HEK293 (cell line): ENCODE measurements around the gene NEK9.

Experiments
- MEIS1 ChIP-seq: sonication (generic); formaldehyde crosslinking; IDR thresholded peaks from 2 replicates; pipeline ENCODE4 v1.8.1; 2022; ENCODE audit warnings: missing genetic modification reagents, mild to moderate bottlenecking, borderline replicate concordance
- REPIN1 ChIP-seq: fragments of 450-650 bp; formaldehyde crosslinking; IDR thresholded peaks from 2 replicates; pipeline ENCODE4 v1.5.1; 2017; ENCODE audit warnings: missing biosample characterization, missing genetic modification characterization, low read depth
- ZBTB21 ChIP-seq: fragments of 450-650 bp; formaldehyde crosslinking; IDR thresholded peaks from 2 replicates; pipeline ENCODE4 v1.5.1; 2017; ENCODE audit warnings: missing biosample characterization, missing genetic modification characterization
- ZNF239 ChIP-seq: fragments of 450-650 bp; formaldehyde crosslinking; IDR thresholded peaks from 2 replicates; pipeline ENCODE4 v1.5.1; 2016; ENCODE audit warnings: missing biosample characterization, missing genetic modification characterization
- TF ChIP-seq, protein P1 (sequence below): fragments of 450-650 bp; formaldehyde crosslinking; IDR thresholded peaks from 2 replicates; pipeline ENCODE4 v1.5.1; 2016; ENCODE audit warnings: missing biosample characterization, missing genetic modification characterization
- TF ChIP-seq, protein P2 (sequence below): IDR thresholded peaks from 2 replicates; pipeline ENCODE4 v1.6.1; 2011; ENCODE audit warnings: mild to moderate bottlenecking, low read depth, low read length, borderline replicate concordance
- TF ChIP-seq, protein P3 (sequence below): fragments of 450-650 bp; formaldehyde crosslinking; optimal IDR thresholded peaks from 2 replicates; pipeline ENCODE3; 2016; ENCODE audit warnings: missing biosample characterization, mild to moderate bottlenecking, missing genetic modification characterization

DNA sequence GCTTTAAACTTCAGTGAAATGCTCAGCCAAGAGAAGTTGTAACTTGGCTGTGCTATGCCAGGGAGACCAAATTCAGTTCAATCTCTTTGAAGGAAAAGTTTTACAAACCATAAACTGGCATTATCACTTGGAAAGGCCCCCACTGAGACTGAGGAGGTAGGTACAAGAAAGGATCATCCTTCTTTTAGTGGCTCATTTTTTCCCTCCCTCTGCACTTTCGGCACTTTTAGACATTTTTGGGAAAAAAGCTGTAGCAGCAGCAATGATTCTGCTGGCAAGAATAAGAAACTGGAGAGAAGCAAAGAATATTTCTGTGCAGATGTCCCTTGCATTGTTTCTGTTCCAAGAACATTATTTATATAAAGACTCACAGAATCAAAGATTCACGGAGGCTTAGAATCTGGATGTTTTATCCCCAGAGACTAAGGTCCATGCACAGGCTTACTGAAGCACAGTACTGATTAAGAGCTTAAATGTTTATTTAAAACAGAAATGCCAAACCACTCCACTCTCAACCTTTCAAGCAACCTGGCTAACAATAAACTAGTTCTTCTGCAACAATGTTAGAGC lies 45.1 kb downstream of the NEK9 start:
- TF ChIP-seq, protein P1, sequence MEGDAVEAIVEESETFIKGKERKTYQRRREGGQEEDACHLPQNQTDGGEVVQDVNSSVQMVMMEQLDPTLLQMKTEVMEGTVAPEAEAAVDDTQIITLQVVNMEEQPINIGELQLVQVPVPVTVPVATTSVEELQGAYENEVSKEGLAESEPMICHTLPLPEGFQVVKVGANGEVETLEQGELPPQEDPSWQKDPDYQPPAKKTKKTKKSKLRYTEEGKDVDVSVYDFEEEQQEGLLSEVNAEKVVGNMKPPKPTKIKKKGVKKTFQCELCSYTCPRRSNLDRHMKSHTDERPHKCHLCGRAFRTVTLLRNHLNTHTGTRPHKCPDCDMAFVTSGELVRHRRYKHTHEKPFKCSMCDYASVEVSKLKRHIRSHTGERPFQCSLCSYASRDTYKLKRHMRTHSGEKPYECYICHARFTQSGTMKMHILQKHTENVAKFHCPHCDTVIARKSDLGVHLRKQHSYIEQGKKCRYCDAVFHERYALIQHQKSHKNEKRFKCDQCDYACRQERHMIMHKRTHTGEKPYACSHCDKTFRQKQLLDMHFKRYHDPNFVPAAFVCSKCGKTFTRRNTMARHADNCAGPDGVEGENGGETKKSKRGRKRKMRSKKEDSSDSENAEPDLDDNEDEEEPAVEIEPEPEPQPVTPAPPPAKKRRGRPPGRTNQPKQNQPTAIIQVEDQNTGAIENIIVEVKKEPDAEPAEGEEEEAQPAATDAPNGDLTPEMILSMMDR (tag by site-specific recombination), result no peak
- no peak for TF ChIP-seq MEIS1 (CRISPR knock-in tag)
- TF ChIP-seq, protein P2, sequence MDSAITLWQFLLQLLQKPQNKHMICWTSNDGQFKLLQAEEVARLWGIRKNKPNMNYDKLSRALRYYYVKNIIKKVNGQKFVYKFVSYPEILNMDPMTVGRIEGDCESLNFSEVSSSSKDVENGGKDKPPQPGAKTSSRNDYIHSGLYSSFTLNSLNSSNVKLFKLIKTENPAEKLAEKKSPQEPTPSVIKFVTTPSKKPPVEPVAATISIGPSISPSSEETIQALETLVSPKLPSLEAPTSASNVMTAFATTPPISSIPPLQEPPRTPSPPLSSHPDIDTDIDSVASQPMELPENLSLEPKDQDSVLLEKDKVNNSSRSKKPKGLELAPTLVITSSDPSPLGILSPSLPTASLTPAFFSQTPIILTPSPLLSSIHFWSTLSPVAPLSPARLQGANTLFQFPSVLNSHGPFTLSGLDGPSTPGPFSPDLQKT, result no peak
- TF ChIP-seq, protein P3, sequence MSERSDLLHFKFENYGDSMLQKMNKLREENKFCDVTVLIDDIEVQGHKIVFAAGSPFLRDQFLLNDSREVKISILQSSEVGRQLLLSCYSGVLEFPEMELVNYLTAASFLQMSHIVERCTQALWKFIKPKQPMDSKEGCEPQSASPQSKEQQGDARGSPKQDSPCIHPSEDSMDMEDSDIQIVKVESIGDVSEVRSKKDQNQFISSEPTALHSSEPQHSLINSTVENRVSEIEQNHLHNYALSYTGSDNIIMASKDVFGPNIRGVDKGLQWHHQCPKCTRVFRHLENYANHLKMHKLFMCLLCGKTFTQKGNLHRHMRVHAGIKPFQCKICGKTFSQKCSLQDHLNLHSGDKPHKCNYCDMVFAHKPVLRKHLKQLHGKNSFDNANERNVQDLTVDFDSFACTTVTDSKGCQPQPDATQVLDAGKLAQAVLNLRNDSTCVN (tag by site-specific recombination), result no peak
- TF ChIP-seq ZNF239 (tag by site-specific recombination), result no peak
- TF ChIP-seq ZBTB21, result no peak
- TF ChIP-seq REPIN1 (tag by site-specific recombination), result no peak
